GM20000 (cell line): ENCODE measurements around the gene SNHG17.
"Not testable (repeated sequence)": the region's sequence is repeated elsewhere in the genome, so short reads cannot be mapped to it uniquely, and the experiment has no call there.

Experiments used
- DNase-seq: peaks from one replicate; pipeline ENCODE4 v3.0.0; 2012; ENCODE audit warnings: low spot score
- CTCF ChIP-seq: IDR thresholded peaks from 2 replicates; pipeline ENCODE4 v1.5.1; 2012; ENCODE audit warnings: mild to moderate bottlenecking, control low read depth; ENCODE audit errors: extremely low read depth, missing control alignments

The SNHG17 gene

DNA sequence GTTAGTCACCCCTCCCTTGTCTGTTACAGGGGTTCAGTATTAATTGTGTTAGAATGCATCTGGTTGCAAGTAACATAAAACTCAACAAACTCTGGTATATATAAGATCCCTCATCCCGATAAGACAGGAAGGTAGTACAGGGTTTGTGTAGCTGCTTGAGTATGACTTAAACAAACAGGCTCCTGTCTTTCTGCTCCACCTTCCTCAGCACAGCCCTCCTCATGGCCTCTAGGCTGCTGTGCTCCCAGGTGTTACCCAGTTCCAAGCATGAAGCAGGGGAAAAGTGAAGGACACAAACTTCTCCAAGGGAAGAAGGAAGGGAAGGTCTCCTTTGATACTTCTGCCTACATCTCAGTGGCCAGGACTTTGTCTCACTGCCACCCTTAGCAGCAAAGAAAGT is 36.1 kb upstream of the SNHG17 start:
- DNase-seq = no peak
- TF ChIP-seq CTCF = no peak

GRCh38 chr20:38466983-38467382 is 31.9 kb upstream of the SNHG17 start:
- no peak for TF ChIP-seq CTCF
- no peak for DNase-seq

- TF ChIP-seq CTCF = no peak
- DNase-seq = no peak
Observed at GRCh38 chr20:38466171-38466570, 31.0 kb upstream of the SNHG17 start.

DNA sequence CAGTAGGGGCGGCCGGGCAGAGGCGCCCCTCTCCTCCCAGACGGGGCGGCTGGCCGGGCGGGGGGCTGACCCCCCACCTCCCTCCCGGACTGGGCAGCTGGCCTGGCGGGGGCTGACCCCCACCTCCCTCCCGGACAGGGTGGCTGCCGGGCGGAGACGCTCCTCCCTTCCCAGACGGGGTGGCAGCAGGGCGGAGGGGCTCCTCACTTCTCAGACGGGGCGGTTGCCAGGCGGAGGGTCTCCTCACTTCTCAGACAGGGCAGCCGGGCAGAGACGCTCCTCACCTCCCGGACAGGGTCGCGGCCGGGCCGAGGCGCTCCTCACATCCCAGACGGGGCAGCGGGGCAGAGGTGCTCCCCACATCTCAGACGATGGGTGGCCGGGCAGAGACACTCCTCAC is 26.4 kb upstream of the SNHG17 start:
- not testable (repeated sequence) for DNase-seq

- DNase-seq = not testable (repeated sequence)
Observed at GRCh38 chr20:38461167-38461566, 26.0 kb upstream of the SNHG17 start.

- DNase-seq = not testable (repeated sequence)
Observed at GRCh38 chr20:38460631-38461030, 25.5 kb upstream of the SNHG17 start.

- no peak for DNase-seq
- no peak for TF ChIP-seq CTCF
Observed at GRCh38 chr20:38460040-38460623, 25.0 kb upstream of the SNHG17 start.

DNA sequence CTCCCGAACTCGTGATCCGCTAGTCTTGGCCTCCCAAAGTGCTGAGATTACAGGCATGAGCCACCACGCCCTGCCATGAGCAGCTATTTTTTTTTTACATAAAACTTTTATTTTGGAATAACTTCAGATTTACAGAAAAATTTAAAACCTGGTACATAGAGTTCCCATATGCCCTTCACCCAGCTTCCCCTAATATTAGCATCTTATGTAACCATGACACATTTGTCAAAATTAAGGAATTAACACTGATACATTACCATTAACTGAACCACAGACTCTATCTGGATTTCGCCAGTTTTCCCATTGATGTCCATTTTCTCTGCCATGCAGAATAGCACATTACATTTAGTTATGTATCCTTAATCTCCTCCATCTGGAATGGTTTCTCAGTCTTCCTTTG is 23.2 kb upstream of the SNHG17 start:
- TF ChIP-seq CTCF = no peak

DNA sequence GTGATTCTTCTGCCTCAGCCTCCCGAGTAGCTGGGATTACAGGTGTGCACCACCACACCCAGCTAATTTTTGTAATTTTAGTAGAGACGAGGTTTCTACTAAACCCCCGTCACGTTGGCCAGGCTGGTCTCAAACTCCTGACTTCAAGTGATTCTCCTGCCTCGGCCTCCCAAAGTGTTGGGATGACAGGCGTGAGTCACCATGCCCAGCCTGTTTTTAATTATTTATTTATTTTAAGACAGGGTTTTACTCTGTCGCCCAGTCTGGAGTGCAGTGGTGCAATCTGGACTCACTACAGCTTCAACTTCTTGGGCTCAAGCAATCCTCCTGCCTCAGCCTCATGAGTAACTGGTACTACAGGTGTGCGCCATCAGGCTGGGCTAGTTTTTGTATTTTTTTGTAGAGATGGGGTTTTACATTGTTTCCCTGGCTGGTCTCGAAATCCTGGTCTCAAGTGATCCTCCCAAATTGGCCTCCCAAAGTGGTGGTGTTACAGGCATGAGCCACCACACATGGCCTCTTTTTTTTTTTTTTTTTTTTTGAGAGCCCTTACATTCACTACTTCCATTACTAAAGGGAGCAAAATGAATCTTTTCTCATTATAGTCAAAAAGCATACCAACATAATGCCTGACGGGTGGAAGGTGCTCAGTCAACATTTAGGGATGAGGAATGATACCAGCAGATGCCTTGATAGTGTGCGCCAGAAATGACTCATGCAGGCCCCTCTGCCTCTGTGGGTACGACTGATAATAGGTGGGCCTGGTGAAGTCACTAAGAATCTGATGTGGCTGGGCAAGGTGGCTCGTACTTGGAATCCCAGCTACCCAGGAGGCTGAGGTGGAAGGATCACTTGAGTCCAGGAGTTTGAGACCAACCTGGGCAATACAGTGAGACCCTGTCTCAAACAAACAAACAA is 19.7 kb upstream of the SNHG17 start:
- no peak for TF ChIP-seq CTCF

More for the DNA sequence above, 23.2 kb upstream of the SNHG17 start:
- no peak for DNase-seq

More for the DNA sequence above, 19.7 kb upstream of the SNHG17 start:
- DNase-seq = no peak
